Nephron (organoid): ENCODE results near the gene PRKN.

Experiments
- H3K27ac Mint-ChIP-seq, 3 experiments: 2 replicates each; pipeline ENCODE4 v1.8.0; 2020; ENCODE audit warnings: mixed read lengths in 3 of 3, mild to moderate bottlenecking in 2 of 3, moderate library complexity in 1 of 3
- H3K27me3 Mint-ChIP-seq: 2 replicates; pipeline ENCODE4 v1.8.0; 2021; ENCODE audit warnings: low read depth, mild to moderate bottlenecking, moderate library complexity, mixed read lengths
- H3K36me3 Mint-ChIP-seq: 2 replicates; pipeline ENCODE4 v1.8.0; 2020; ENCODE audit warnings: low read depth, mixed read lengths
- H3K4me1 Mint-ChIP-seq: 2 replicates; pipeline ENCODE4 v1.8.0; 2020; ENCODE audit warnings: mixed read lengths
- H3K4me3 Mint-ChIP-seq, 3 experiments: 2 replicates each; pipeline ENCODE4 v1.8.0; 2020; ENCODE audit warnings: mild to moderate bottlenecking in 3 of 3, mixed read lengths in 3 of 3, moderate library complexity in 2 of 3
- H3K9me3 Mint-ChIP-seq: 2 replicates; pipeline ENCODE4 v1.8.0; 2020; ENCODE audit warnings: mixed read lengths
- CTCF ChIP-seq, 3 experiments: fragments of 200-600 bp; sonication (generic); IDR thresholded peaks; one replicate each; pipeline ENCODE4 v1.5.0; 2021; ENCODE audit warnings: antibody characterized with exemption in 3 of 3; ENCODE audit not compliant: unreplicated experiment in 3 of 3

The PRKN gene

GRCh38 chr6:161996783-161997182, 730.8 kb downstream of the PRKN start:
- H3K9me3 Mint-ChIP-seq, result peaks cover 30% of the 10 kb centered on the region
- no peaks in the 10 kb centered on the region for H3K36me3 Mint-ChIP-seq
- no peak overlapping the region for H3K27ac Mint-ChIP-seq
- H3K4me1 Mint-ChIP-seq, result no peaks in the 10 kb centered on the region
- no peaks in the 10 kb centered on the region for H3K27me3 Mint-ChIP-seq
- no peak overlapping the region for H3K4me3 Mint-ChIP-seq
- TF ChIP-seq CTCF (IDR thresholded peaks at IDR 0.05; ENCODE audit: unreplicated experiment in 3 of 3), result no peak

GRCh38 chr6:161985876-161986423, 741.6 kb downstream of the PRKN start:
- Mint-ChIP-seq H3K36me3 (no peaks in the 10 kb centered on the region), H3K9me3 (peaks cover 20% of the 10 kb centered on the region), H3K4me1 (no peaks in the 10 kb centered on the region), H3K27ac (peak overlapping the region in 1 of 3 experiments; percentile 22), H3K27me3 (no peaks in the 10 kb centered on the region), H3K4me3 (no peak overlapping the region)
- no peak for TF ChIP-seq CTCF (IDR thresholded peaks at IDR 0.05; ENCODE audit: unreplicated experiment in 3 of 3)

- H3K27me3 Mint-ChIP-seq, result no peaks in the 10 kb centered on the region
- H3K36me3 Mint-ChIP-seq, result no peaks in the 10 kb centered on the region
- no peaks in the 10 kb centered on the region for H3K4me1 Mint-ChIP-seq
- TF ChIP-seq CTCF (IDR thresholded peaks at IDR 0.05; ENCODE audit: unreplicated experiment in 3 of 3), result no peak
- peaks cover 11% of the 10 kb centered on the region for H3K9me3 Mint-ChIP-seq
- no peak overlapping the region for H3K4me3 Mint-ChIP-seq
- H3K27ac Mint-ChIP-seq, result peak overlapping the region in 1 of 3 experiments; percentile 8
These were observed 742.9 kb downstream of the PRKN start for GRCh38 chr6:161984713-161985112.

GRCh38 chr6:161976553-161976952, 751.0 kb downstream of the PRKN start:
- H3K4me1 Mint-ChIP-seq, result no peaks in the 10 kb centered on the region
- peaks cover 4% of the 10 kb centered on the region for H3K27me3 Mint-ChIP-seq
- no peak overlapping the region for H3K27ac Mint-ChIP-seq
- H3K9me3 Mint-ChIP-seq, result peaks cover 5% of the 10 kb centered on the region
- no peak for TF ChIP-seq CTCF (IDR thresholded peaks at IDR 0.05; ENCODE audit: unreplicated experiment in 3 of 3)
- H3K4me3 Mint-ChIP-seq, result no peak overlapping the region
- no peaks in the 10 kb centered on the region for H3K36me3 Mint-ChIP-seq

DNA sequence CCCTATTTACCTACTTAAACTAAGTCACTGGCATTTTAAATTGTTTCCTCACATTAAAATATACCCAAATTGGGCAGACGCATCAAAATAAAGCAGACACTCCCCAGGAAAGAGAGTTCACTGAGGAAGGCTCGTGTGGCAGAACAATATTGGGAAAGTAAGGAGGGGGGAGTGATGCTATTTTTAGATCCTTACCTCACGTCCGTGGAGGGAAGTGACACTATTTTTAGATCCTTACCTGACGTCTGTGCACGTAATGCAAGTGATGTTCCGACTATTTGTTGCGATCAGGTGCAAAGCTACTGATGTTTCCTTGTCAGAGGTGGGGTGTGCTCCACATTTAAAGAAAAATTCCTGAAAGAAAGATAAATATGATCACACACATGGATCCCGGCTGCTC, 754.5 kb downstream of the PRKN start:
- H3K4me1 Mint-ChIP-seq, result no peaks in the 10 kb centered on the region
- TF ChIP-seq CTCF (IDR thresholded peaks at IDR 0.05; ENCODE audit: unreplicated experiment in 3 of 3), result no peak

DNA sequence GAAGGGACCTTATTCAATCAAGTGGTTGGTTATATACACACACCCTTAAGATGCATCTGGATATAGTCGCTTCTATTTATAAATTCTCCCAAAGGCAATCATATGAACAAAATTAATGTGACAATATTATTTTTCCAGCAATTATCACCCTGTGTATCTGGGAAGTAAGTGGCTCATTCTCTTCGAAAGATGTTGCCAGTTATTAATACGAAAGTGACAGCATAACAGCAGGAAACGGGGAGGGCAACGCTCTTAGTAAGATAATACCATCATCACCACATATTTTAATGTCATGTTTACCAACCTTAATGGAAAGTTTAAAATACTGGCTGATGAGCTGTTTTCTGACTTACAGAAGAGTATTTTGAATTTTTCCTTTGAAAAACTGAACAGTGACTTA, 756.5 kb downstream of the PRKN start:
- peaks cover 4% of the 10 kb centered on the region for H3K27me3 Mint-ChIP-seq
- no peak for TF ChIP-seq CTCF (IDR thresholded peaks at IDR 0.05; ENCODE audit: unreplicated experiment in 3 of 3)
- H3K36me3 Mint-ChIP-seq, result no peaks in the 10 kb centered on the region
- no peak overlapping the region for H3K4me3 Mint-ChIP-seq
- H3K27ac Mint-ChIP-seq, result no peak overlapping the region
- no peaks in the 10 kb centered on the region for H3K4me1 Mint-ChIP-seq
- no peaks in the 10 kb centered on the region for H3K9me3 Mint-ChIP-seq

More for the DNA sequence above, 754.5 kb downstream of the PRKN start:
- peaks cover 4% of the 10 kb centered on the region for H3K27me3 Mint-ChIP-seq
- peaks cover 5% of the 10 kb centered on the region for H3K9me3 Mint-ChIP-seq
- no peak overlapping the region for H3K27ac Mint-ChIP-seq
- no peaks in the 10 kb centered on the region for H3K36me3 Mint-ChIP-seq
- H3K4me3 Mint-ChIP-seq, result no peak overlapping the region
